Panc1 (cell line): ENCODE results near the gene TMEM61.

Experiments used
- CTCF ChIP-seq: fragments of 450-650 bp; IDR thresholded peaks from 2 replicates; pipeline ENCODE4 v1.5.1; 2017; ENCODE audit warnings: mild to moderate bottlenecking
- POLR2AphosphoS5 ChIP-seq: IDR thresholded peaks from 2 replicates; pipeline ENCODE4 v1.6.1; 2012; ENCODE audit warnings: mild to moderate bottlenecking, low read depth, low read length, moderate library complexity
- SIN3A ChIP-seq: IDR thresholded peaks from 2 replicates; pipeline ENCODE4 v1.6.1; 2012; ENCODE audit warnings: low read depth, mild to moderate bottlenecking, low read length, moderate library complexity, borderline replicate concordance; ENCODE audit not compliant: insufficient read depth

GRCh38 chr1:54989968-54990810, 9.8 kb downstream of the TMEM61 start:
- TF ChIP-seq CTCF = no peak
- no peak for TF ChIP-seq POLR2AphosphoS5
- TF ChIP-seq SIN3A = no peak
